Endothelial cell of umbilical vein (primary cell): ENCODE data around the gene ARHGAP15. TPM values are rescaled to one million over a fixed set of nuclear protein-coding genes. Genes with fewer than 3 reads are reported as not detected.

Experiments
- BruUV-seq: library from RNA; stranded (reverse); fragments of 400-500 nt; replicated peaks from 2 replicates; lab custom pipeline; 2021; lab: Mats Ljungman, UMichigan
- CTCF ChIA-PET: fragments of 300-600, 350-600 bp; sonication (Branson Sonifier 250); formaldehyde crosslinking; loops from one replicate; lab custom pipeline; 2021; ENCODE audit warnings: antibody characterized with exemption, inconsistent platforms; lab: Charles Lee
- POLR2A ChIA-PET: fragments of 300-600, 350-600 bp; sonication (Branson Sonifier 250); formaldehyde crosslinking; loops from one replicate; lab custom pipeline; 2021; ENCODE audit warnings: antibody characterized with exemption, inconsistent platforms; lab: Charles Lee
- DNase-seq: peaks from one replicate; pipeline ENCODE4 v3.0.0-alpha.2; 2011; ENCODE audit warnings: low read depth, low spot score
- FAIRE-seq: peaks from 2 replicates; lab custom pipeline; 2011; peaks lifted over from hg19 to GRCh38; lab: Jason Lieb, UNC
- H2AFZ ChIP-seq: 2 replicates; pipeline ENCODE4 v1.6.0; 2012; ENCODE audit warnings: low read depth, low read length, control low read depth, inconsistent platforms
- H3K27ac ChIP-seq: 2 replicates; pipeline ENCODE4 v1.5.1; 2011; ENCODE audit warnings: low read depth, mild to moderate bottlenecking, control low read depth, low read length, moderate library complexity; ENCODE audit not compliant: insufficient read depth
- H3K27me3 ChIP-seq, 2 experiments: 2 replicates each; pipeline versions ENCODE4 v1.6.0 to v1.6.1; 2011; ENCODE audit warnings: low read length in 2 of 2, mixed read lengths in 1 of 2; ENCODE audit not compliant: control insufficient read depth in 2 of 2, insufficient read depth in 2 of 2
- H3K36me3 ChIP-seq, 2 experiments: 2 replicates in 1 of 2; 3 replicates in 1 of 2; pipeline ENCODE4 v1.5.1; 2011; ENCODE audit warnings: low read length in 2 of 2, mild to moderate bottlenecking in 1 of 2, moderate library complexity in 1 of 2; ENCODE audit not compliant: control insufficient read depth in 2 of 2, insufficient read depth in 2 of 2; ENCODE audit errors: extremely low read depth in 1 of 2
- H3K4me1 ChIP-seq: 3 replicates; pipeline ENCODE4 v1.5.1; 2011; ENCODE audit warnings: mild to moderate bottlenecking, low read length; ENCODE audit not compliant: control insufficient read depth, insufficient read depth; ENCODE audit errors: extremely low read depth
- H3K4me2 ChIP-seq: 2 replicates; pipeline ENCODE4 v1.6.1; 2011; ENCODE audit warnings: low read length, control low read depth, mixed read lengths; ENCODE audit not compliant: insufficient read depth
- H3K4me3 ChIP-seq, 3 experiments: fragments of 200-600 bp in 1 of 3; sonication (generic), shearing (Covaris generic) in 1 of 3; replicated peaks in 1 of 3; 2 replicates each; pipeline ENCODE4 v1.5.1; 2011 to 2016; ENCODE audit warnings: control low read depth in 3 of 3, low read length in 3 of 3, mild to moderate bottlenecking in 2 of 3, inconsistent platforms in 1 of 3, low read depth in 1 of 3, moderate library complexity in 1 of 3; ENCODE audit not compliant: insufficient read depth in 1 of 3
- H3K79me2 ChIP-seq: 2 replicates; pipeline ENCODE4 v1.6.0; 2012; ENCODE audit warnings: low read length, inconsistent platforms; ENCODE audit not compliant: control insufficient read depth, insufficient read depth
- H3K9ac ChIP-seq: replicated peaks from 2 replicates; pipeline ENCODE3; 2011; ENCODE audit warnings: low read length, control low read depth; ENCODE audit not compliant: insufficient read depth; ENCODE audit errors: extremely low read depth
- H3K9me1 ChIP-seq: replicated peaks from 3 replicates; pipeline ENCODE4 v1.6.0; 2011; ENCODE audit warnings: mild to moderate bottlenecking, low read length; ENCODE audit not compliant: control insufficient read depth, insufficient read depth; ENCODE audit errors: extremely low read depth
- H3K9me3 ChIP-seq: replicated peaks from 2 replicates; pipeline ENCODE4 v1.5.1; 2012; ENCODE audit warnings: low read length, inconsistent platforms; ENCODE audit not compliant: control insufficient read depth, insufficient read depth
- H4K20me1 ChIP-seq: replicated peaks from 2 replicates; pipeline ENCODE3; 2011; ENCODE audit warnings: mild to moderate bottlenecking, low read length; ENCODE audit not compliant: control insufficient read depth, insufficient read depth; ENCODE audit errors: extremely low read depth
- CTCF ChIP-seq, 2 donors: IDR thresholded peaks; 1 replicate in 1 of 2; 2 replicates in 1 of 2; pipeline ENCODE4 v1.5.1; 2011; ENCODE audit warnings: low read length in 2 of 2, mild to moderate bottlenecking in 2 of 2, moderate library complexity in 2 of 2, control low read depth in 1 of 2, inconsistent platforms in 1 of 2, low read depth in 1 of 2; ENCODE audit not compliant: insufficient read depth in 1 of 2; ENCODE audit errors: extremely low read depth in 1 of 2
- EZH2 ChIP-seq: IDR thresholded peaks from 2 replicates; pipeline ENCODE4 v1.6.1; 2012; ENCODE audit warnings: borderline replicate concordance, low read depth, mild to moderate bottlenecking, moderate library complexity, low read length, inconsistent platforms; ENCODE audit not compliant: severe bottlenecking
- FOS ChIP-seq: IDR thresholded peaks from 2 replicates; pipeline ENCODE4 v1.6.1; 2011; ENCODE audit warnings: mild to moderate bottlenecking, low read length, moderate library complexity, borderline replicate concordance; ENCODE audit not compliant: insufficient read depth
- GATA2 ChIP-seq: IDR thresholded peaks from 2 replicates; pipeline ENCODE4 v1.7.0; 2011; ENCODE audit warnings: low read depth, mild to moderate bottlenecking, moderate library complexity, mixed read lengths, low read length; ENCODE audit not compliant: insufficient read length, insufficient read depth
- JUN ChIP-seq: IDR thresholded peaks from 2 replicates; pipeline ENCODE4 v1.6.1; 2011; ENCODE audit warnings: borderline replicate concordance, low read depth; ENCODE audit not compliant: insufficient read length, insufficient read depth
- MAX ChIP-seq: IDR thresholded peaks from 2 replicates; pipeline ENCODE4 v1.6.1; 2011; ENCODE audit not compliant: insufficient read depth, insufficient read length
- MYC ChIP-seq: IDR thresholded peaks from one replicate; pipeline ENCODE4 v1.6.1; 2011; ENCODE audit warnings: mild to moderate bottlenecking, low read depth, low read length
- POLR2A ChIP-seq: IDR thresholded peaks from 2 replicates; pipeline ENCODE4 v1.6.1; 2012; ENCODE audit warnings: low read depth, mild to moderate bottlenecking, control low read depth, low read length
- POLR2AphosphoS5 ChIP-seq: IDR thresholded peaks from 2 replicates; pipeline ENCODE4 v1.6.1; 2012; ENCODE audit warnings: low read depth, mild to moderate bottlenecking, control low read depth, low read length, moderate library complexity; ENCODE audit not compliant: insufficient read depth
- dilution Hi-C: fragments of 300-500 bp; cut with MboI; formaldehyde crosslinking; loops from one replicate; pipeline ENCODE4 v1.15.0; 2019; ENCODE audit warnings: low sequenced_read_pairs; ENCODE audit not compliant: extremely low pct_ligation_motif_present
- intact Hi-C: fragments of 100-400 bp; cut with micrococcal nuclease; formaldehyde crosslinking; loops from one replicate; pipeline ENCODE4 v1.10.0; 2022
- polyA plus RNA-seq, 4 experiments: library from polyadenylated mRNA; depleted of rRNA in 3 of 4; stranded (reverse) in 3 of 4; unstranded in 1 of 4; fragments of >200 nt; gene quantifications; 2 replicates each; pipeline versions ENCODE4 v1.2.1 to v1.2.3, GENCODE V29; 2011 to 2012; ENCODE audit warnings: missing spikeins in 1 of 4
- total RNA-seq: library from RNA; stranded (reverse); gene quantifications from 2 replicates; pipeline ENCODE4 v1.2.3, GENCODE V29; 2021

Gene ARHGAP15
- total and polyA plus RNA-seq, 2 donors (not counting 3 experiments of a cell fraction or from before 2014, with no cell fraction given), result not detected

- no peaks in the 10 kb centered on the region for H4K20me1 ChIP-seq
- no peaks in the 10 kb centered on the region for H3K9me3 ChIP-seq
- H2AFZ ChIP-seq, result no peak overlapping the region
- DNase-seq (no peak), FAIRE-seq (no peak)
- TF ChIP-seq POLR2A (no peak), MAX (no peak), EZH2 (no peak), POLR2AphosphoS5 (no peak), JUN (no peak), MYC (no peak), GATA2 (no peak)
- no peak overlapping the region for H3K9ac ChIP-seq
- H3K4me2 ChIP-seq, result no peak overlapping the region
- intact Hi-C loops, result no loop called here
- CTCF ChIA-PET, result interaction anchor here (0.8 to 2.0 kb wide), 3 partner anchors 9 to 196 kb away, joined by 3 to 8 read pairs (median 4); no protein-coding TSS in a partner anchor
- no peaks in the 10 kb centered on the region for H3K9me1 ChIP-seq
- dilution Hi-C loops, result no loop called here
- POLR2A ChIA-PET, result no interaction called here
- H3K4me3 ChIP-seq, result no peak overlapping the region
- H3K4me1 ChIP-seq, result no peaks in the 10 kb centered on the region
- no peaks in the 10 kb centered on the region for H3K79me2 ChIP-seq
- H3K27ac ChIP-seq, result no peak overlapping the region
- BruUV-seq, result no TSS peak
- no peaks in the 10 kb centered on the region for H3K27me3 ChIP-seq
- no peaks in the 10 kb centered on the region for H3K36me3 ChIP-seq
Measured at GRCh38 chr2:143229952-143230351, 100.7 kb downstream of the ARHGAP15 start.

GRCh38 chr2:143230506-143231253, 101.5 kb downstream of the ARHGAP15 start:
- H3K9me3 ChIP-seq, result no peaks in the 10 kb centered on the region
- CTCF ChIA-PET, result interaction anchor here (0.8 to 2.0 kb wide), 3 partner anchors 8 to 196 kb away, joined by 3 to 8 read pairs (median 4); no protein-coding TSS in a partner anchor
- H3K4me1 ChIP-seq, result no peaks in the 10 kb centered on the region
- BruUV-seq, result no TSS peak
- H3K79me2 ChIP-seq, result no peaks in the 10 kb centered on the region
- dilution Hi-C loops, result no loop called here
- FAIRE-seq (no peak), DNase-seq (no peak)
- no peak overlapping the region for H3K27ac ChIP-seq
- H3K4me2 ChIP-seq, result no peak overlapping the region
- H3K9ac ChIP-seq, result no peak overlapping the region
- POLR2A ChIA-PET, result no interaction called here
- H4K20me1 ChIP-seq, result no peaks in the 10 kb centered on the region
- no peaks in the 10 kb centered on the region for H3K36me3 ChIP-seq
- H3K27me3 ChIP-seq, result no peaks in the 10 kb centered on the region
- no peaks in the 10 kb centered on the region for H3K9me1 ChIP-seq
- intact Hi-C loops, result no loop called here
- no peak overlapping the region for H3K4me3 ChIP-seq
- TF ChIP-seq GATA2, result no peak
- TF ChIP-seq FOS, result no peak
- TF ChIP-seq POLR2AphosphoS5, result no peak
- no peak for TF ChIP-seq POLR2A
- TF ChIP-seq EZH2, result no peak
- TF ChIP-seq CTCF (IDR thresholded peaks at IDR 0.05; ENCODE audit: extremely low read depth in 1 of 2, insufficient read depth in 1 of 2, low read depth in 1 of 2, low read length in 2 of 2), result no peak
- no peak for TF ChIP-seq JUN
- no peak for TF ChIP-seq MYC
- no peak for TF ChIP-seq MAX
- no peak overlapping the region for H2AFZ ChIP-seq
